HG02798 (cell line): ENCODE measurements around the gene MKS1.

Experiments
- ATAC-seq: cut with Tn5 transposase; IDR thresholded peaks from one replicate; pipeline ENCODE4 v1.9.1; 2021; ENCODE audit warnings: mild to moderate bottlenecking; ENCODE audit not compliant: unreplicated experiment, poor library complexity

Gene MKS1

DNA sequence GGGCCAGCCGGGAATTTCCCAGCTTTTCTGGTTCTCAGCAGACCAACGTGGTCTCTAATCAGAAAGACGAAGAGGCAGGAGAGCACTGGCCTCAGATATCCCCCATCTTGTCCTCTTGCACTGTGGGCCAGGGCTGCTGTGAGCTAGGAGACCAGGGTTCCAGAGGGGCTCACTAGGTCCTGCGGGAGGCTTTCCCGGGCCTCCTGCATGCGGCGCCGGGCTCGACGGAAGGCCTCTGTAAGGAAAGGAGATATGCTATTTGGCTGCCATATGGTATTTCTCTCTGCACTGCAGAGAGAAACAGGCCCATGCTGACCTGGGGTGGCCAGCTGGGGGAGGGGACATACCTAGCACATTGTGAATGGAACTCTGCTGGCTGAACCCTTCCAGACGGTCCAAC, 13.1 kb downstream of the MKS1 start:
- no peak for ATAC-seq

DNA sequence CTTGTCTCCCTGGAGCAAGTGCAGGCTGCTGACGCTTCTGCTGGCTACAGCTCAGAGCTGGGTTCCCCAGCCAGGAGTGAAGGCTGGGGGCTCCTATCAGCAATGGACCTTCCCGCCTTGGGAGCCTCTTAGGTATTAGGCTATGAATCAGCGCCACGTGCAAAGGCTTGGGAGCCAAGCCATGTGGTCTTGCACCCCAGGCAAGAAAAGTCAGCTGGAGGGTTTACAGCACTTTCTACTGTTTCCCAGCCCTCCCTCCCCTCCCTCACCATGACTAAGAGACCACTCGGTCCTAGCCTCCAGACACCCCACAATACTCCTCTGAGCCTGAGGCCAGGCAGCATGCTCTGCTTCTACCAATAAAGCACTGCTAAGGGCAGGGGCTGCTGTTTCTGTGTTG, 14.3 kb downstream of the MKS1 start:
- no peak for ATAC-seq

DNA sequence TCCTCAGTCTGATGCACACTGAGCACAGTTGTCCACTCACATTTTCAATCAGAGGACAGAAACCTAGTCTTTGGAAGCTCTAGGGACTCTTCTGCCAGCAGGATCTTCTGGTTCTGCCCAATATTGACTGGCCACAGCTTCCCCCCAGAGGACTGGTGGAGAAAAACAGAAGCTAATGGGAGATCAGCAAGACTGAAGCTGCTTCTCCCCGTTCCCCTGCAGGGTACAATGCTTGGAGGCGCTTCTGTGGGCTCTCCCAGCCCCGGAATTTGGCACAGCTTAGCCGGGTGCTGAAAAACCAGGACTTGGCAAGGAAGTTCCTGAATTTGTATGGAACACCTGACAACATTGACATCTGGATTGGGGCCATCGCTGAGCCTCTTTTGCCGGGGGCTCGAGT, 16.2 kb downstream of the MKS1 start:
- no peak for ATAC-seq

DNA sequence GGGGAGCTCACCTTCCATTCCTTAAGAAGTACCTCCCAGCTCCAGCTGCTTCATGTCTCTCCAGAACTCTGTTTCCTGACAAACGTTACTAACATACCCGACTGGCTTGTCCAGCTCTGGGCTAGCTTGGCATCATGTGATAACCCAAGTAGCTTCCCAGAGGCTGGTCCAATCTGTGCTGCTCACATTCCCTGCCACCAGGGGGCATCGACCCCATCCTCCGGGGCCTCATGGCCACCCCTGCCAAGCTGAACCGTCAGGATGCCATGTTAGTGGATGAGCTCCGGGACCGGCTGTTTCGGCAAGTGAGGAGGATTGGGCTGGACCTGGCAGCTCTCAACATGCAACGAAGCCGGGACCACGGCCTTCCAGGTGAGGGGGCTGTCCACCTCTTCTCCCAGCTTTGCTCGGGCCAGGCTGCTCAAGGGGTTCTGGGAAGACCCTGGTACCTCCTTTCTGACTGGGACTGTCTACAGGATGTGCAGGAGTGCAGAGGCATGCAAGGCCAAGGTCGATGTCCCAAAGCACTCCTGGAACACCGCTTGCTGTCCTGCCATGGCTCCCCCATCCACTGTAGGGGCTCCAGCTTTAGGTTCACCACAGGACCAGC, 18.9 kb downstream of the MKS1 start:
- ATAC-seq = peak; percentile 36

DNA sequence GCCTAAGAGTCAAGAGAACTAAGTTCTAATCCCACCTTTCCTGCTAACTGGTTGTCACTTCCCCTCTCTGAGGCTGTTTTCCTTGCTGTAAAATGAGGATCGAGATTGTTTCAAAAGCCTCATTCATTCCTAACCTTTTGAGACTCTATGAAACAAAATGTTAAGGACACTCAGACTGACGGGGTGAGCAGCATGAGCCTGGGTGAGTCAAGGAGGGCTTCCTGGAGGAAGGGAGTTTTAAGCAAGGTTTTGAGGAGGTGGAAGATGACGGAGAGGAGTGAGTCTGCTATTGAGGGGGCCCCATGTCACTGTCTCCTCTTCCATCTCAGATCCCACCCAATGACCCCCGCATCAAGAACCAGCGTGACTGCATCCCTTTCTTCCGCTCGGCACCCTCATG, 22.4 kb downstream of the MKS1 start:
- ATAC-seq = no peak

DNA sequence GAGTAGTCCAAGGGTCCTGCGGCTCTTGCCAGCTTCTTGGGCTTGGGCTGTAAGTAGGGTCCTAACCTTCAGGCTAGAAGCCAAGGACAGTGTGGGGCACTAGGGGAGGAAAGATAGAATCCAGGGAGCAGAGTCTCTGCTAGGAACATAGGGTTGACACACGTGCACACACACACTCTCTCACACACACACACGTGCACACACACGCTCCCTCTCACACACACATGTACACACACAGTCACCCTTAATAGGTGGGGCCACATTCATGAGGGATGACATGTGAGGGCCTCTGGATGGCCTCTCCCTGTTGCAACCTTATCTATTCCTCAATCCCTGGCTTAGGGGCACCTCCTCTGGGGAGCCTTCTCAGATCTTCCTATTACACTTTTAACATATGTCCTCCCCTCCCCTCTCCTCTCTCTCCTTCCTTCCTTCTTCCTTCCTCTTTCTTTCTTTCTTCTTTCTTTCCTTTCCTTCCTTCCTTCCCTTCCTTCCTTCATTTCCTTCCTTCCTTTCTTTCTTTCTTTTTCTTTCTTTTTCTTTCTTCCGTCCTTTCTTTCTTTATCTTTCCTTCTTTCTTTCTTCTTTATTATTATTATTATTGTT, 23.4 kb downstream of the MKS1 start:
- no peak for ATAC-seq

DNA sequence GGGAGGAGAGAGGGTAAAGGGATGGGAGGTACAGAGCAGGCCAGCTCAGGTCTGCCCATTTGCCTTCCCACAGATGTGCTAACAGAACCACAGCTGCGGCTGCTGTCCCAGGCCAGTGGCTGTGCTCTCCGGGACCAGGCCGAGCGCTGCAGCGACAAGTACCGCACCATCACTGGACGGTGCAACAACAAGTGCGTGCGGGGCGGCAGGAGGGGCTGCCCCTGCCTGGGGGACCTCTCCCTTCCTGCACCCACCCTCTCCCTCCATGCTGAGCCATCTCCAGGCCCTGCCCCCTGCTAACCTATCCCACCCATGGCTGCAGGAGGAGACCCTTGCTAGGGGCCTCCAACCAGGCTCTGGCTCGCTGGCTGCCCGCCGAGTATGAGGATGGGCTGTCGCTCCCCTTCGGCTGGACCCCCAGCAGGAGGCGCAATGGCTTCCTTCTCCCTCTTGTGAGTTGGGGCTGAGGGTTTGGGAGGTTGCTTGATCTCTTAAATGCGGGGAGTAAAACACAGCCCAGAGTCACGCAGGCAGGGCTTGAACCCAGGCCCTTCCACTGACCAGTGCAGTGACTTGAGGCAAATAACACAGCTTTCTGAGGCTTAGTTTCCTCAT, 25.3 kb downstream of the MKS1 start:
- ATAC-seq = no peak

DNA sequence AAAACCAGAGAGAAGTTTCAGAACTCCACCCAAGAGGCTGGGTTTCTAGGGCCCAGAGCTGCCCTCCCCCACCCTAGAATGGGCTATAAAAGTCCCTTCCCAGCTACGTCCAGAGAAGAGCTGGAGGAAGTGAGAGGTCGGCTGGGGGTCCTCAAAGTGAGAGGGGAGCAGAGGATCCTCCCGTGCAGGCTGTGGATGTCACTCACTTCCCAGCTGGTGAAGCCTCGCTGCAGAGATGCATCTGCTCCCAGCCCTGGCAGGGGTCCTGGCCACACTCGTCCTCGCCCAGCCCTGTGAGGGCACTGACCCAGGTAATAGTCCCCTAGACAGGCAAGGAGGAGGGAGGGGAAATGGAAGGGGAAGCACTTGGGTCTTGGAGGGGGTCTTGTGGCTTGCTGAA, 26.4 kb downstream of the MKS1 start, which contains the start of gene EPX:
Gene EPX (plus strand): TSS at position 115 of the 400 bp plus-strand sequence. CDS start 121 bp downstream, at position 236.
- ATAC-seq = no peak

DNA sequence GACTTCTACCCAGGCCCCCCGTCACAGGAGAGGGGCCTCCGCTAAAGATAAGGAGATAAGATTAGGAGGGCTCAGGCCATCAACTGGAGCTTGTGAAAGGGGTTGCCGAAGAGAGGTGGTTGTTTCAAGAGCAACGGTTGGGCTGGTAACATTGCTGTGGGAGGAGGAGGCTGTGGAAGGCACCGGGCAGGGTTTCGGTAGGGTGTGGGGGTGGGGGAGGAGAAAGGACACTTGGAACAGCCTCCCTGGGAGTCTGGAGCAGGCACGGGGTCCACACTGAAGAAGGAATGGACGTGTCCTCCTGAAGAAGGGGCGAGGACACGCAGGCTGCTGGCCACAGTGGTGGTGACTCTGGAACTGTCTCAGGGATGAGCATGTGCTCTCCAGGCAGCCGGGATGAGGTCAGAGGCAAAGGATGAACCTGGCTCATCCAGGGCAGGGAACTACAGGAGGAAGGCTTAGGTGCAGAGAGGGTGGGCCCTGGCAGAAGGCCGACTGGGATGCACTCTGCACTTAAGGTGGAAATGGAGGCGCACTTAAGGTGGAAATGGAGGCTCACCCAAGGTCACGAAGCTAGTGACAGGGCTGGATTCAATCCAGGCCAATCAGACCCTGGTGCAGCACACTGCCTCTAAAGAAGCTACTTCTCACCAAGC, 27.7 kb downstream of the MKS1 start:
- ATAC-seq = no peak

DNA sequence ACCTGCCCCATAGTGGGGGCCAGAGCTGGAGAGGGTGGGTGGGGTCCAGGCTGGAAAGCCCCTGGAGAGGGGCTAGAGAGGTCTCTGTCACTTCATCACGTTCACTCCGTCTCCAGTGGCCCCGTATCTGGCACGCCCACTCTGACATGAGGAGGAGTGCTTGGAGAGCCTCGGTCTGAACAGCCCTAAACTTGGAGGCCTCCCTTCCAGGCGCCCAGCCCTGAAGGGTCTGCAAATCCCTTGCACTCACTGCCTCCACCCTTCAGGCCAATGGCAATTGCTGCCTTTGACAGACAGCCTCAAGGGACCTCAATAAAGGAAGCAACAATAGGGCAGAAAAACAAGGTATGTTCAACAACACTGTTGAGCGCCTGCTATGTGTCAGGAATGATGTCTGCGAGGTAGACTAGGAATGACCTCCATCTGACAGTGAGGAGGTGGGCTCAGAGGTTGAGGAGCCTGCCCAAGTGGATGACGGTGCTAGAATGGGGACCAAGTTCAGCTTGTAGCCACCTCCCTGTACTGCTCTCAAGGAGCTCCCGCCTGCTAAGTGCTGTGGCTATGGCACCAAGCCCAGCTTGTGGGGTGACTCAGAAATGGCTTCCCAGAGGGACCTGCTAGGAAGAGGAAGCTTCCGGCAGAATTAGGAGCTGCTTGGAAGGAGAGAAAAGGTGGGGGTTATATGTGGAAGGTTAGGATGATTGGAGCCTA, 29.5 kb downstream of the MKS1 start:
- no peak for ATAC-seq

DNA sequence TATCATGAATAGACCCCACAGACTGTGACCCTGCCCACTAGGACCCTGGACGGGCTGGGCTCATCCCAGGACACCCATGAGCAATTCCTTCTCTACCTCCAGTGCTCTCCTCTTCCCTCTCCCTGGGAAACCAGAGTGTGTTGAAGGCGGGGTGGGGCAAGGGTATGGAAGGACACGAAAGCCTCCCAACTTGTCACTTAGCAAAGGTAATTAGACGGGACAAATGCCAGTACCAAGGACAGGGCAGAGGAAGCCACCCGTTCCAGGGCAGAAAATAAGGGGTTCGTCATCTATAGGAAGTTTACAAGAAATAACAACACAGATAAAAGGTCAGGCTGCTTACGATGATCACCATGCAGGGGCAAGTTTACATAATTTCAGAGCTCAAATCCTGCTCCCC, 31.4 kb downstream of the MKS1 start:
- no peak for ATAC-seq

DNA sequence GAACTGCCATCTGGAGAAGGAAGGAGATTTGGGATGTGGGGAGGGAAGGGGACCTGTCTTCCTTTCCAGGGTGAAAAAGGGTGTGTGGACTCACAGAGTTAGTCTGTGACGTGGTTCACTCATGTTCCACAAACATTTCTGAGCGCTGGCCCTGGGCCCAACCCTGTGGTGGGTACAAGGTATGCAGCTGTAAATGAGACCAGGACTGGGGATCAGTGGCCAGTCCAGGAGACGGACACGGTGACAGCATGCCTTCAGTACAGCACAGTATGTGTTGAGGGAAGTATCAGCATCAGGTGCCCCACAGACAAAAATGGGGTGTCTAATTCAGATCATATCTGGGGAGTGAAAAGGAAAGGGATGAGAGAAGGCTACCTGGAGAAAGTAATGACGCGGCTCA, 32.0 kb downstream of the MKS1 start:
- ATAC-seq = no peak

DNA sequence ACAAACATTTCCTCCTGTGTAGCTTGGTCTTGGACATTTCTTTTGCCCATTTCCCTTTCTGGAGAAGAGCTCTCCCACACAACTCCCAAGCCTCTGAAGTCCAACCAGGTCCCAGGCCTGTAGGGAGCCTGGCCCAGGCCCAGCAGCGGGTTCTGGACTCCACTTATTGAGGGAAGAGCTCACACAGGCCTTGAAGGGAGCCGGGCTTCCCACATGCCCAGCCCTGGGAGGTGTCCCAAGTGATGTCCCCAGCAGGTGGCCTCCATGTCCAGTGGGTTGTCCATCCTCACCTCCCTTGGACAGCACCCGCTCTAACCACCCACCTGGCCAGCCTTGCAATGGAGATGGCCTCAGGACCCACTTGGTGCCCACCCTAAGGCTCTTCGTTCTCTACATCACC, 32.5 kb downstream of the MKS1 start:
- no peak for ATAC-seq

DNA sequence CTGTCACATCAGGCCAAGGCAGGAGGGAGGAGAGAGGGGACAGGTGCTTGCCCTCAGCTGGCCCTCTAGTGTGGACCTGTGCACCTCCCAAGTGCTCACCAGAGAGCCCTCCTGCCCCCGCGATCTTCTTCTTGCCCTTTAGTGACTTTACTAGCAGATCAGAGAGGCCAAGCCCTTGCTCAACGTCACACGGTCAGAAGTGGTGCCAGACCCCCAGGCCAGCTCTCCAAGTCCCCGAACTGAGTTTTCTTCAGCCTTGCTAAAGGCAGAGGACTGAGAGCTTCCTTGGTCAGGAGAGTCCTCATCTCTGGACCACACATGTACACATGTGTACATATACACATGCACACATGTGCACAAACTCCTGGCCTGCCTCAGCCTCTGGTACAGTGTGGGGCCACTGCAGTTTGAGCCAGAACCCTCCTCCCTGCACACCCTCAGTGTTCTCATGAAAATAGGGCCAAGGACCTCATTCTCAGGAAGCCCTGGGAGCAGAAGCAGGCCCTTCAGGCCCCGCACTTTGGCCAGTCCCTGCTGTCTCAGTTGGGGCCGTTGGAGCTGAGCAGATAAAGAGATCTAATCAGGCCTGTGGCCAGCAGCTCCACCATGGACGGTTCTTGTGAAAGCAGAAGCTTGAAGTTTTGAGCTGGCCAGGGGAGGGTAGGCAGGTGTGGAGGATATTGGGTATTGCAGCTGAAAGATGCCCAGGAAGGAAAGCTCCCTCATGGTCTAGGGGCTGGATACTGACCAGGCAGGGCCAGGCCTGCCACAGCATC, 33.9 kb downstream of the MKS1 start:
- no peak for ATAC-seq

DNA sequence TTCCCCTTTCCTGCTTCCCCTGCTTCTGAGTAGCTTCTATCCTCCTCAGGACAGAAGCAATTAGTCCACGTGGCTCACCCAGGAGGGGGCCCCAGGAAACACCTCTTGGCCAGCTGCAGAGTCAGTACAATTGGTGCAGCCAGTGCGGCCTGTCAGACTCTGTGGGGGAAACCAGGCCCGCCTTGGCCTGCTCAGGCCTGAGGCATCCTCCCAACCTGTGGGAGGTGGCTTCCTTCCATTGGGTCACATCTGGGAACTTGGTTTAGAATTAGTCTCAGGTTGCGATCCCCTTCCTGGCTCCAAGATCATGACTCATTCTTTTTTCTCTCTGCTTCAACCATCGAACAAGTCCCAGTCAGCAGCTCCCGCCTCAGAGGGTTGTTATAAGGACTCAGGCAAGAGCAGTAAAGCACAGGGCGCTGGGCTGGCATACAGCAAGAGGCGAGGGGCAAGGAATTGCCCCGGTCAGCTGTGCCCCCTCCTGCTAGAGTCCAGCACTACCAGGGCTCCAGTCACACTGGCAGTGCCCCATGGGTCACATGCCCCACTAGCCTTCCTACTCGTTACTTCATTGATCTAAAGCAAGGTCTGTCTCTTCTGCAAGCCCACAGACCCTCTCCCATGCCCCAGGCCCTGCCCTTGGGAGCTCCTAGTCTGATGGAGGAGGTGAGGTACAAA, 34.6 kb downstream of the MKS1 start:
- ATAC-seq = no peak

DNA sequence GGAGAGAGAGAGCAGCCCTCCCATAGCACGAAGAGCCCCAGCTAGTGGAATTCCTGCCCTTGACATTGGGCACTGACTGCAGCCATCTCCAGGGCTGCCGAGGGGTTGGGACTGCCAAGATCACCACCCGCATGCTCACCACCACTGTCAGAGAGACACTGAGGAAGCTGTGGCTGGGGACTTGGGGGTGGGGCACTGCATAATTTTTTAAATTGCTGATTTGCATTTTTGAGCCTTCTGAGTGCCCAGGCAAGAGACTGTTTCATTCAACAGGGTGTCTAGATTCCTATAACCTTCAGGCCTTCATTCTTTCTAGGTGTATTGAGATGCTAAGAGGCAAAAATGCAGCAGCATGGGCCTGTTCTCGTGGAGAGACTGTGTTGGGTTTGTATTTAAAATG, 35.5 kb downstream of the MKS1 start:
- ATAC-seq = no peak

DNA sequence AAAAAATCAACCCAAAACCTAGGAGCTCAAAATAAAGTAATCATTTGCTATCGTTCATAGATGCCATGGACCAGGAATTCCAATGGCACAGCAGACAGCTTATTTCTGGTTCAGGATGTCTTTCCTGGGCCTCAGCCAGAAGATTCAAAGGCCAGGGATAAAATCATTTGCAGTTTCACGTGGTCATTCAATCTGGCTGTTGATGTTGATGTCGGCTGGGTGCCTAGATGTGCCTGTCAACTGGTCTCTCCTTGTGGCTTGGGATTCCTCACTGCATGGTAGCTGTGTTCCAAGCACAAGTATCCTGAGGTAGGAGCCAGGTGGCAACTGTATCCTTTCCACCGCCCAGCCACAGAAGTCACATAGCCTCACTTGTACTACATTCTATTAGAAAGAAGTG, 37.3 kb downstream of the MKS1 start:
- ATAC-seq = no peak

DNA sequence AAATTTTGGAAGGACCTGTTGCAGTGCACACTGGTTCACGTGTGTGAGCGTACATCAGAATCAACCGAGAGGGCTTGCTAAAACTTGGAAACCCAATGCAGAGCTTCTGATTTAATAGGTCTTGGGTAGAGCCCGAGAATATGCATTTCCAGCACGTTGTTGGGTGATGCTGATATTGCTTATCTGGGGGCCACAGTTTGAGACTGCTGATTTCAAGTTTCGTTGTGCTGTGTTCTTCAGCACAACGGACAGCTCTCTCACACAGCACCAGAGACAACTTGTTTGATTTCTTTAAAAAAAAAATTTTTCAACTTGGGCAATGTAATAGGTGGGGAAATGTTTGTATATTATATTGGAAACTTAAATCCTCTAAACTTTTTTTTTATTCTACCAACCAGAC, 42.9 kb downstream of the MKS1 start:
- ATAC-seq = no peak

DNA sequence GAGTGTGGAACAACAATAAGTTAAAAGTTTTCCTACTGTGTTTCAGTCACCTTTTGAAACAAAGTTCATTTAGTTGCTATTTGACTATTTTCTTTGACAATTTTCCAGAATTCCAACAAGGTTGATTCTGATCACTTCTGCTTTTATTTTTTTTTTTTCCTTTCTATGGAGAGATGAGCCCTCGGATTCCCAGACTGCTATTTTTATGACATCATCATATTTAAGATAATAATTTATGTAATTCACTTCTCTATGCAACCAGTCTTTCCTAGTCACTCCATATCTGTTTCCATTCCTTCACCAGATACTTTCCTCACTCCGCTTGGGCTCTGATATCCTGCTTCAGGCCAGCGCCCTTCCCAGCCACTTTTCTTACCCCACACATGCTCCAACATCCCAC, 44.2 kb downstream of the MKS1 start:
- ATAC-seq = no peak
